ENCODE results near the gene CERK. TPM values are rescaled to one million over a fixed set of nuclear protein-coding genes. Genes with fewer than 3 reads are reported as not detected.

Gene CERK
- total and polyA plus RNA-seq, 9 of the 15 experiments (the other 6 are each of a cell fraction or from before 2014, with no cell fraction given), result 1.1 to 14.9 (median 8.7) TPM

- H3K9me1 ChIP-seq (ENCODE audit: control insufficient read depth, insufficient read depth, low read length), result no peaks in the 10 kb centered on the region
- intact Hi-C loops (cut with micrococcal nuclease) (no loop called here), in situ Hi-C loops (cut with MboI) (no loop called here)
- ChIA-PET CTCF (ENCODE audit: low intra/inter-chr PET ratio) (no interaction called here), POLR2A (interaction anchor here (0.9 kb wide), 1 partner anchor 24 kb away, joined by 3 read pairs; the partner anchor contains the start of gene TBC1D22A)
- peaks cover 29% of the 10 kb centered on the region for H3K79me2 ChIP-seq (ENCODE audit: control insufficient read depth, insufficient read depth, low read length)
- H3K4me2 ChIP-seq (ENCODE audit: insufficient read depth, low read length), result peak overlapping the region; percentile 49; the same call in 1 of the 2 replicates
- H3K4me3 ChIP-seq, result peak overlapping the region; percentile 72
- WGBS (ENCODE audit: insufficient coverage, low coverage, missing lambda C conversion rate), result 34% methylated on average over 6 of the region's 20 CpGs
- peak overlapping the region; percentile 62; the same call in 1 of the 2 replicates for H2AFZ ChIP-seq (ENCODE audit: low read depth, low read length)
- no peaks in the 10 kb centered on the region; the same call in 2 of the 3 replicates for H3K36me3 ChIP-seq (ENCODE audit: control insufficient read depth, insufficient read depth, low read length)
- no TSS peak for BruUV-seq (replicated peaks)
- TF ChIP-seq RBM34 (IDR thresholded peaks at IDR 0.05; ENCODE audit: borderline replicate concordance, insufficient read depth, low read length), result no peak
- peak; percentile 22 for TF ChIP-seq ZFP36 (IDR thresholded peaks at IDR 0.05; ENCODE audit: low read depth, low read length, partially characterized antibody)
- DNase-seq (ENCODE audit: extremely low read depth in 1 of 4, low spot score in 3 of 4) (peak in 2 of 4 experiments; percentile 9 to 58), ATAC-seq (peak; percentile 13), FAIRE-seq (no peak)
- peaks cover 5 to 35% of the 10 kb centered on the region in 2 experiments; a peak in 4 of 5 replicates for H3K4me1 ChIP-seq (replicated peaks in 1 of 2; ENCODE audit: control insufficient read depth in 2 of 2, insufficient read depth in 2 of 2, low read length in 2 of 2)
- peak overlapping the region in 1 of 2 experiments; percentile 81; a peak in 2 of 4 replicates for H3K9ac ChIP-seq (ENCODE audit: insufficient read depth in 1 of 2, low read depth in 2 of 2, low read length in 2 of 2)
- no peaks in the 10 kb centered on the region for H3K9me3 ChIP-seq (replicated peaks; ENCODE audit: control insufficient read depth, insufficient read depth, low read depth, low read length)
- no peaks in the 10 kb centered on the region for H3K27me3 ChIP-seq (ENCODE audit: control insufficient read depth in 2 of 2, insufficient read depth in 2 of 2, low read length in 2 of 2)
- H4K20me1 ChIP-seq (replicated peaks; ENCODE audit: control insufficient read depth, insufficient read depth, low read length), result no peaks in the 10 kb centered on the region
- no peak overlapping the region for H3K27ac ChIP-seq (ENCODE audit: extremely low read depth, low read depth, low read length)
Measured at GRCh38 chr22:46738647-46739093, 618 bp upstream of the CERK start.

- H3K4me2 ChIP-seq (ENCODE audit: insufficient read depth, low read length), result peak overlapping the region; percentile 69
- no peaks in the 10 kb centered on the region; the same call in 2 of the 3 replicates for H3K36me3 ChIP-seq (ENCODE audit: control insufficient read depth, insufficient read depth, low read length)
- H3K9me3 ChIP-seq (replicated peaks; ENCODE audit: control insufficient read depth, insufficient read depth, low read depth, low read length), result no peaks in the 10 kb centered on the region
- FAIRE-seq (no peak), DNase-seq (ENCODE audit: extremely low read depth in 1 of 4, low spot score in 3 of 4) (peak; percentile 34 to 72 (median 62)), ATAC-seq (peak; percentile 79)
- H3K4me1 ChIP-seq (replicated peaks in 1 of 2; ENCODE audit: control insufficient read depth in 2 of 2, insufficient read depth in 2 of 2, low read length in 2 of 2), result peaks cover 5 to 35% of the 10 kb centered on the region in 2 experiments; a peak in 4 of 5 replicates
- no peaks in the 10 kb centered on the region for H4K20me1 ChIP-seq (replicated peaks; ENCODE audit: control insufficient read depth, insufficient read depth, low read length)
- H3K27me3 ChIP-seq (ENCODE audit: control insufficient read depth in 2 of 2, insufficient read depth in 2 of 2, low read length in 2 of 2), result no peaks in the 10 kb centered on the region
- peak overlapping the region; percentile 72 for H3K4me3 ChIP-seq
- H2AFZ ChIP-seq (ENCODE audit: low read depth, low read length), result no peak overlapping the region
- peak overlapping the region; percentile 60; the same call in 1 of the 3 replicates for H3K27ac ChIP-seq (ENCODE audit: extremely low read depth, low read depth, low read length)
- intact Hi-C loops (cut with micrococcal nuclease) (no loop called here), in situ Hi-C loops (cut with MboI) (no loop called here)
- WGBS (ENCODE audit: insufficient coverage, low coverage, missing lambda C conversion rate), result 31% methylated on average over 15 of the region's 53 CpGs
- H3K9me1 ChIP-seq (ENCODE audit: control insufficient read depth, insufficient read depth, low read length), result no peaks in the 10 kb centered on the region
- peak overlapping the region; percentile 56 to 90; a peak in 3 of 4 replicates for H3K9ac ChIP-seq (ENCODE audit: insufficient read depth in 1 of 2, low read depth in 2 of 2, low read length in 2 of 2)
- ChIA-PET CTCF (ENCODE audit: low intra/inter-chr PET ratio) (no interaction called here), POLR2A (no interaction called here)
- no TSS peak for BruUV-seq (replicated peaks)
- peaks cover 29% of the 10 kb centered on the region for H3K79me2 ChIP-seq (ENCODE audit: control insufficient read depth, insufficient read depth, low read length)
- TF ChIP-seq PTRF (tag; IDR thresholded peaks at IDR 0.05), result no peak
- TF ChIP-seq ZNF121 (CRISPR knock-in tag; conservative IDR thresholded peaks at IDR 0.05), result no peak
- peak in 1 of 2 experiments; percentile 29; a peak in 2 of 4 replicates for TF ChIP-seq NRF1 (conservative IDR thresholded peaks at IDR 0.05 in 1 of 2, IDR thresholded peaks at IDR 0.05 in 1 of 2)
- TF ChIP-seq HOXB6 (CRISPR knock-in tag; IDR thresholded peaks at IDR 0.05; ENCODE audit: borderline replicate concordance), result no peak
- no peak for TF ChIP-seq STAT5A (IDR thresholded peaks at IDR 0.05; ENCODE audit: borderline replicate concordance, low read length)
- TF ChIP-seq KAT7 (CRISPR knock-in tag; IDR thresholded peaks at IDR 0.05; ENCODE audit: borderline replicate concordance), result no peak
- no peak for TF ChIP-seq RBM15 (IDR thresholded peaks at IDR 0.05; ENCODE audit: insufficient read depth, low read length)
- TF ChIP-seq ZBTB7A (IDR thresholded peaks at IDR 0.05; ENCODE audit: borderline replicate concordance, control insufficient read depth, low read depth, low read length), result peak; percentile 44; the same call in 1 of the 2 replicates
- no peak for TF ChIP-seq PTBP1 (IDR thresholded peaks at IDR 0.05; ENCODE audit: low read depth, low read length)
- TF ChIP-seq EP300 (IDR thresholded peaks at IDR 0.05; ENCODE audit: low read length), result no peak
- TF ChIP-seq TGIF2 (CRISPR knock-in tag; IDR thresholded peaks at IDR 0.05), result no peak
- TF ChIP-seq ZNF696 (CRISPR knock-in tag; conservative IDR thresholded peaks at IDR 0.05), result no peak
Measured at GRCh38 chr22:46737105-46737975, 712 bp downstream of the CERK start.
